Stimulated activated CD8-positive, alpha-beta memory T cell treated with anti-CD3 and anti-CD28 coated beads, Interleukin-12 subunit alpha, Interleukin-12 subunit beta, amount 100 ng/mL, for 24 hours (primary cell): ENCODE measurements around the gene RHOC.
"Not testable (repeated sequence)": the region's sequence is repeated elsewhere in the genome, so short reads cannot be mapped to it uniquely, and the experiment has no call there.

ENCODE experiments used
- DNase-seq: peaks from one replicate; pipeline ENCODE4 v3.0.0-alpha.2; 2020; ENCODE audit errors: extremely low read depth

Gene RHOC

GRCh38 chr1:112706505-112707220 lies at the start of gene RHOC:
Gene RHOC, minus strand, starts transcription at chr1:112707127. Its CDS starts 3,328 bp downstream, at chr1:112703799.
- no peak for DNase-seq

- DNase-seq = no peak
Measured at GRCh38 chr1:112754116-112754628, 47.2 kb upstream of the RHOC start.

GRCh38 chr1:112748396-112748795 lies 41.5 kb upstream of the RHOC start:
- DNase-seq = no peak

GRCh38 chr1:112744009-112744578 lies 37.2 kb upstream of the RHOC start:
- no peak for DNase-seq

- DNase-seq = no peak
Measured at GRCh38 chr1:112743174-112744008, 36.5 kb upstream of the RHOC start.

- no peak for DNase-seq
Measured at GRCh38 chr1:112737573-112737972, 30.6 kb upstream of the RHOC start.

- no peak for DNase-seq
Measured at GRCh38 chr1:112735752-112736151, 28.8 kb upstream of the RHOC start.

GRCh38 chr1:112731451-112731850 lies 24.5 kb upstream of the RHOC start:
- no peak for DNase-seq

GRCh38 chr1:112729909-112730308 lies 23.0 kb upstream of the RHOC start:
- DNase-seq = no peak

- DNase-seq = not testable (repeated sequence)
Measured at GRCh38 chr1:112729011-112729410, 22.1 kb upstream of the RHOC start.

GRCh38 chr1:112728306-112728971 lies 21.5 kb upstream of the RHOC start:
- not testable (repeated sequence) for DNase-seq

- DNase-seq = no peak
Measured at GRCh38 chr1:112727716-112728115, 20.8 kb upstream of the RHOC start.

GRCh38 chr1:112724240-112724639 lies 17.3 kb upstream of the RHOC start:
- DNase-seq = not testable (repeated sequence)

- no peak for DNase-seq
Measured at GRCh38 chr1:112723511-112723839, 16.5 kb upstream of the RHOC start.

GRCh38 chr1:112722601-112723510 lies 15.9 kb upstream of the RHOC start:
- DNase-seq = no peak

- DNase-seq = no peak
Measured at GRCh38 chr1:112721966-112722524, 15.1 kb upstream of the RHOC start.

GRCh38 chr1:112721294-112721693 lies 14.4 kb upstream of the RHOC start:
- not testable (repeated sequence) for DNase-seq

- DNase-seq = no peak
Measured at GRCh38 chr1:112720800-112721199, 13.9 kb upstream of the RHOC start.

GRCh38 chr1:112719706-112720105 lies 12.8 kb upstream of the RHOC start:
- DNase-seq = no peak

GRCh38 chr1:112718691-112719418 lies 11.9 kb upstream of the RHOC start:
- no peak for DNase-seq
